HPDE6-E6E7 (cell line): ENCODE measurements around the gene PCDH7.

Source experiments
- DNase-seq: peaks from one replicate; pipeline ENCODE4 v3.0.0; 2011; ENCODE audit warnings: missing footprints; ENCODE audit errors: extremely low spot score

PCDH7 gene, protein sequence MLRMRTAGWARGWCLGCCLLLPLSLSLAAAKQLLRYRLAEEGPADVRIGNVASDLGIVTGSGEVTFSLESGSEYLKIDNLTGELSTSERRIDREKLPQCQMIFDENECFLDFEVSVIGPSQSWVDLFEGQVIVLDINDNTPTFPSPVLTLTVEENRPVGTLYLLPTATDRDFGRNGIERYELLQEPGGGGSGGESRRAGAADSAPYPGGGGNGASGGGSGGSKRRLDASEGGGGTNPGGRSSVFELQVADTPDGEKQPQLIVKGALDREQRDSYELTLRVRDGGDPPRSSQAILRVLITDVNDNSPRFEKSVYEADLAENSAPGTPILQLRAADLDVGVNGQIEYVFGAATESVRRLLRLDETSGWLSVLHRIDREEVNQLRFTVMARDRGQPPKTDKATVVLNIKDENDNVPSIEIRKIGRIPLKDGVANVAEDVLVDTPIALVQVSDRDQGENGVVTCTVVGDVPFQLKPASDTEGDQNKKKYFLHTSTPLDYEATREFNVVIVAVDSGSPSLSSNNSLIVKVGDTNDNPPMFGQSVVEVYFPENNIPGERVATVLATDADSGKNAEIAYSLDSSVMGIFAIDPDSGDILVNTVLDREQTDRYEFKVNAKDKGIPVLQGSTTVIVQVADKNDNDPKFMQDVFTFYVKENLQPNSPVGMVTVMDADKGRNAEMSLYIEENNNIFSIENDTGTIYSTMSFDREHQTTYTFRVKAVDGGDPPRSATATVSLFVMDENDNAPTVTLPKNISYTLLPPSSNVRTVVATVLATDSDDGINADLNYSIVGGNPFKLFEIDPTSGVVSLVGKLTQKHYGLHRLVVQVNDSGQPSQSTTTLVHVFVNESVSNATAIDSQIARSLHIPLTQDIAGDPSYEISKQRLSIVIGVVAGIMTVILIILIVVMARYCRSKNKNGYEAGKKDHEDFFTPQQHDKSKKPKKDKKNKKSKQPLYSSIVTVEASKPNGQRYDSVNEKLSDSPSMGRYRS (N-terminal part only)

DNA sequence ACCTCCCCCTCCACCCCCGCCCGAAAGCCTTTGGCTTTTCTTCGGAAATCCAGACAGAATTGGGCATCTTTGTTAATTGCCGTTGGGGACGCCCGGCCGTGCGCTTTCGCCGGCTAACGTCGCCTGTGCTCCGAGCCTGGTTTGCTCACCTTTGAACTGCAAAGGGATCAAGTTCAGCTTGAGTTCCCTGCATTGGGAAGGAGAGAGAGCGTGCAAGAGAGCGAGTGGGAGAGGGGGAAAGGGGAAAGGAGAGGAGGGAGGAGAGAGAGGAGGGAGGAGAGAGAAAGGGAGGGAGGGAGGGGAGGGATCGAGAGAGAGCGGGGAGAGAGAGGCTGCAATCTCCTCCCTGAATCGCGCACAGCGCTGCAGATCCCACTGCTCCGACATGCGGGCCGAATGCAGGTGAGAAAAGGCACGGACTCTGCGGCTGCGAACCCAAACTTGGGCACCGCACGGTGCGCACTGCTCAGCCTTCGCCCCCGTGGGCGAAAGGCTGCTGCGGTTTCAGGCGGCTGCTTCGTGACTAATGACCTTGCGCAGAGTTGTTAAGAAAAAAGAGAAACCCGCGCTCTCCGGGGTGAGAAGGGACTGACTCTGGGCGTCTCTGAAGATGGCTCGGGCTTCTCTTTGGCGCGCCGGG, at the start of gene PCDH7:
PCDH7 (plus strand) TSS at position 349 of the 640 bp plus-strand sequence. CDS start 1,054 bp downstream, outside the sequence.
- peak; percentile 16 for DNase-seq

DNA sequence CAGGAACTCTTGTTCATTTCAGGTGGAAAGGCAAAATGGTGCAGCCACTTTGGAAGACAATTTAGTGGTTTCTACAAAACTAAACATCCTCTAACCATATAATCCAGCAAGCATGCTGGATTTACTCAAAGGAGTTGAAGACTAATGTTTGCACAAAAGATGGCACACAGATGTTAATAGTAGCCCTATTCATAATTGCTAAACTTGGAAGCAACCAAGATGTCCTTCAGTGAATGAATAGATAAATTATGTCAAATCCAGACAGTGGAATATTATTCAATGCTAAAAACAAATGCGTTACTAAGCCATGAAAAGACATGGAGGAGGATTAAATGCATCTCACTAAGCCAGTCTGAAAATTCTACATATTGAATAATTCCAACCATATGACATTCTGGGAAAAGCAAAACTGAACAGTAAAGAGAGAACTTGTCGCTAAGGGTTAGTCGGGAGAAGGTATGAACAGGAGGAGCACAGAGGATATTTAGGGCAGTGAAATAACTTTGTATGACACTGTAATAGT, 48.2 kb upstream of the PCDH7 start:
- no peak for DNase-seq

DNA sequence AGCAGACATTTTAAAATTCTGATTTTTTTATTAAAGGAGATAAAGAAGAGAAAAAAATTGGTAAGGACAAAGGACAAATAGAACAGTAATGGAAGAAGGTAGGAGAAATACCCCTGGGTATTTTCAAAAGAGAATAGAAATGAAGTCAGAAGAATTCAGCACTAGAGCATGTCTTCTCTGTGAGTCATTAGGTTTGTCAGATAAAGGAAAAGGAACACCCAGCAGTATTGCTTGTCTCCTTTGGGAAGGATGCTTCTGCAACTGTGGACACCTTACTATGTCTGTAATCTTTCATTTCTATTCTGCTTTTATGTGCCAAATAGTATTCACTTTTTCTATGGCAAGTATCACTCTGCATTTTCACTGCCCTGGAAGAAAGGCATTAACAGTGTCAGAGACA, 24.0 kb upstream of the PCDH7 start:
- no peak for DNase-seq

DNA sequence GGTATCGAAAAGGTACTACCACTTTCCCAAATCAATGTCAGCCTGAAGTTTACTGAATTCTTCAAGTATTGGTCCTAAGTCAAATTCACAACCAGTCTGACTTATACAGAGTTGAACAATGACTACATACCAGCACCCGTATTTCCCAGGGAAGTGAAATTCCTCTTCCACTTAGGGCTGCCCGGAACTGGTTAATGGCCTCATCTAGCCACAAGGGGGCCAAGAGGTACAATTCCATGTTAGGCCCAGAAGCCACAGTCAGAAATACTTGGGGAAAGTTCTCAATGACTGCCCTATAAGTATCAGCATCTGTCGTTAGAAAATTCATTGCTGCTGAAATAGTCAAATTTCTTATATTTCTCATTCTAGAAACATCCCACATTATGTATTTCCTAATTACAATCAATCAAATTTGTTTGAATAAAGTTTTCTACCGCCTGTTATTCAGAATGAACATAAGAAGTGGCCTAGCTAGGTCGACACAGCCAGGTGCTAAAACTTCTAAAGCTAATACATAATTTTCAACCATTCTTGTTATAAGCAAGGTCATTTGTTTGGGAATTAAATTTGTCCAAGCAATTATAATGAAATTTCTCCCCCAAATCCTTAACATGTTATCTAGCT, 5.6 kb upstream of the PCDH7 start:
- DNase-seq = peak; percentile 36

DNA sequence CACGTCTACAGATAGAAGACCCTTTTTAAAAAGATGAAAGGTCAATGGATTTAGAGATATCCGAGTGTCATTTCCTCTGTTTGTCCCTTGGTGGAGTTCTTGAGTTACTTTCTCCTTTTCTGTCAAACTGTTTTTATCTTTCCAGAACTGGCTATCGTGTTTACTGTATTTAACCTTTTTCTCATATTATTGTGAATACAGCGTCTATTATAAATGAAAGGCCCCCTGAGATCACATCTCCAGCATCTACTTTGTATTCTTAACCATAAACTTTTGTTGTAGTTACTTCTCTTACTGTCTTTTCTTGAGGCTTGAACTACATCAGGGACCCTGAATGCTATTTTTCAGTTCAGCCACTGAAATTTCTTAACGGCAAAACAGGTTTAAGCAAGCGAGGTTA, 4.0 kb upstream of the PCDH7 start:
- DNase-seq = no peak

DNA sequence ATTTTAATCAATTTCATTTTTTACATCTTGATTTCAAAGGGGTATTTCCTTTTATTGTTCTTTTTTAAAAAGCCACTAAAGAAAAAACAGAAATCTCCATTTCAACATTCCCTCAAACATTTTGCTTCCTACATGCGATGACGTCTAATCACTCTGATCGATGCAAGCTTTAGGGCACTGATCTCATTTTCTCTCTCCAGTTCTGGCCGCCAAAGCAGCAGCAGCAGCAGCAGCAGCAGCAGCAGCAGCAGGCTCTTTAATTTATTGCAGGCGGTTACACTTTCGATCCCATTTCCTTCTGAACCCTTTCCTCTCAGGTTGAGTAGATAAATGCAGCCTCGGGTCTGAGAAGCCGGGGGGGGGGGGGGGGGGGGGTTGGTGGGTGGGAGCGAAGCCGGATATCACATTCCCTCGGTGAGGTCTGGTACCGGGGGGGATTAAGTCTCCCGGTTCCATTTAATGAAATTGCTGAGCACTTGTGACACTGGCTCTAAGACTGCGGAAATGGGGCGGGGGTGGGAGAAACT, 3.4 kb upstream of the PCDH7 start:
- DNase-seq = no peak

DNA sequence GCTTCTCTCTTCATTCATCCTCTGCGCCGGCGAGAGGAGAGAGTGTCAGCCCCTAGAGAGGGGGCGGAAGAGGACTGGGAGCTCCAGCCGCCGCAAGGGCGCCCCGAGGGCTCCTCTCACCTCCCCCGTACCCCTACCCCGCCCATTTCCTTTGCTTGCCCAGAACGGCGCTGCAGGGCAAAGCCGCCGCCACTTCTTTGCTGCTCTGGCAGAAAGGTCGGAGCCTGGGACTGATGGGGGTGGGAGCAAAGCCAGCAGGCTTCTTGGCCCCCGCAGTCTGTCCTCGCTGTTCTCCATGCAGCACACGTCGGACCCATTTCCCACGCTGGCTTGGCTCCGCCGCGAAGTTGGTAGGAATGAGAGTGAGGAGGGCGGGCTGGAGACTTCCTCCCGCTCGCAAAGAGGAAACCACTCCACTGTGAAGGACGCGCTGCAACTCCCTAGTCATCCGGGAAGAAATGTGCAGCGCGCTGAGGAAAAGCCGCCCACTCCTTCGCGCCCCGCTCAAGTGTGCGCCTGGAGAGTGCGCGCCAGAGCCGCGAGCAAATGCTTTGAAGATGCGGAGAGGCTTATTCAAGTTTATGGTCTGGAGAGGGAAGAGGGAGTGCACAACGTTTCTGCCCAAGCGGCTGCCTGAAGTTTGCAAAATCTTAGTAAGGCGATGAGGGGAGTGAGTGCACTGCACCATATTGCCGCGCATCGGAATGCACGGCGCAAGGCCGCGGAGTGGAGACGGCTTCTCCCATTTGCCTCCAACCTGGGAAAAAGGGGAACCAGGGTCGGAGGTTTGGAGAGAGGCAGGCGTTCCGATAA, 2.8 kb upstream of the PCDH7 start:
- no peak for DNase-seq

DNA sequence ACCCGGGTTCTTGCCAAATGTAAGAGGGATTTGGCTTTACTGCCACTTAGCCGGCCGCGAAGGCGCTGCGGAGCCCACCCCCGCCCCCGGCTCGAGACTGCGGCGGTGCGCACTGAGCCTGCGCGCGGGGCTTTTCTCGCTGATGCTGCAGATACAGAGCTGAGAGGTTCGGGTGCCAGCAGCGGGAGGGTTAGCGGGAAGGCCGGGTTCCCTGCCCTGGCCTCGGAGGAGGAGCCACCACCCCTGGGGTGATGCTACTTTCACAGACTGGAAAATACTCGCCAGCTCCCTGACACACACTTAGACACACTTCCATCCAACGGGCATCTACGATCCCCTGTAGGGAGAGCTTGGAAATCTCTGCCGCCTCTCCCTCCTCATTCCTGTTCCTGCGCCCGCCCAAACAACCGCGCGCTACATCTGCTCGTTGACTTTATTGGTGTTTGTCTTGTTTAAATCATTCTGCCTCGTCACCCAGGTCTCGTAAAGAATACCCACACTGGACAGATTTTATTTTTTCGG, 2.1 kb upstream of the PCDH7 start:
- DNase-seq = peak; percentile 16

DNA sequence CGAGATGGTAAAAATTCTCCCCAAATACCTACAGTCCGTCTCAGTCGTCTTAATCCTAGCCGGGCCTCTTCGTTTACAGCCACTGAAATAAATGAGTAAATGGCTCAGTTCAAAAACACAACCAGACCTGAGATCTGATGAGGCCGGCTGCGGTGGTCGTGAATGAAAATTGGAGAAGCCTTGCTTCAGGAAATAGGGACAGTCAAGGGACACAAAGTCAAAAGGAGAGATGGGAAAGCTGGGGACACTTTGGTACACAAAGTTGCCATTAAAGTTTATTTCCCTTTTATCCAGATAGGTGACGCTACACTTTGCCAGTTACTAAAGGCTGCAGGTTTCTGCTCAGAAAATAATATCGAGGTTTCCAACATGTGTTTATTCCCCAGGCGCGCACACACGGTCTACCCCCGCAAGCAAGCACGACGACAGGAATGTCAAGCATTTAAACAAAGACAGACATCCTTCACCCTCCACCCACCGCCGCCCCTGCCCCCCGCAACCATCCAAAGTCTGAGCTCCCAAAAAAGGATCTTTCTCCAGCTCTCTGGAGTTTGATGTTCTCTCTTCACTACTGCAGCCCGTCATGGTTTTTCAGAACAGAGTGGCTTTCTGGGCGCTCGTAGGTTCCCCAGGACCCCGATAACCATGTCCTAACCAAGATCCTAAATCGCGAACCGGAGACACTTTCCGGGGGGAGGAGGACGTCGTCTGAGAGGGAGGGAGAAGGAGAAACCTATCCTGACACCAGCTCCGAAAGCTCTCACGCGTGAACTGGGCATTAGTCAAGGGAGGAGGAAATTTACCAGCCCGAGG, 1.3 kb upstream of the PCDH7 start:
- DNase-seq = no peak

DNA sequence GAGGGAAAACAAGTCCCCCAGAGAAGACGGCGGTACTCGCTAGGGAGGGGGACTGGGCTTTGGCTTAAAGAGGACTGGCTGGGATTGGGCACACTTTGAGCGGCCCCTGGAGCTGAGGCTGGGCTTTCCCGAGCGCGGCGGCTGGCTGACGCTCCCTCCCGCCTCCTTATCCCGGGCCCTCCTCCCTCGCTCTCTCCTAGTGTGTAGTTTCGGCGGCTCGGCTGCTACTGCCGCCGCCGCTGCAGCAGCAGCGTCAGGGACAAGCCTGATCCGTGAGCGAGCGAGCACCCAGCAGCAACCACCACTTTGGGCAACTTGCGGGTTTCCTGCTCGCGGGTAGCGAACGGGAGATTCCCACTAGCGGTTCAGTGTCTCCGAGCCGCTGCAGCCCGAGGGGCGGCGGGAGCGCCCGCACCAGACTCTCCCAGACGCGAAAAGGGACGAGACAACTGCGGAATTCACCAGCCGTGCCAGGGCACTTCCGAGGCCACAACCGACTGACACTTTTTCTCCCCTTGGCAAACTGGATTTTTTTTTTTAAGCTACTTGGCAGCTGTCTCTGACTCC, 632 bp upstream of the PCDH7 start:
- DNase-seq = peak; percentile 38

DNA sequence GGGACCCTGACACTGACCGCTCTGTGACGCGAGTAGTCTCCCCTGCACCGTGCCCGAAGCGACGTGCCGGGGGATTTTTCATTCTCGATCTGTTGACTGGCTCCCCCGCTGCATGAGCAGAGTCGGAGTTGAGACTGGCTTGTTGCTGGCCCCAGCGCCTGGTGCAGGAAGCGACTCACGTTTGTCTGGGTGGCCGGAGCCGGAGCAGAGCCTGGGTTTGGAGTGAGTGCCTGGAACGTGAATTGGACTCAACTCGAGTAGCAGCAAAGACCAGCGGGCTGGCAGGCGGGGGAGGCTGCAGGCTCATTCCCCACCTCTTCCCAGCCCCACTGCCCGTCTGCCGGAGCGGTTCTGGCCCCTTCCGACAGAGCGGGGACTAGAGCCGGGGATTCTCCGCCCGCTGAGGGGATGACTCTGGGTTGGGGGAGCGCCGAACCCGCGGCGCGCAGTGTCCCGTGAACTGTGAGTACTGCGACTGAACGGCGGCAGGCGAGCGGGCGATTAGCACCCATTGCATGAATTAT, 554 bp downstream of the PCDH7 start:
- peak; percentile 20 for DNase-seq

DNA sequence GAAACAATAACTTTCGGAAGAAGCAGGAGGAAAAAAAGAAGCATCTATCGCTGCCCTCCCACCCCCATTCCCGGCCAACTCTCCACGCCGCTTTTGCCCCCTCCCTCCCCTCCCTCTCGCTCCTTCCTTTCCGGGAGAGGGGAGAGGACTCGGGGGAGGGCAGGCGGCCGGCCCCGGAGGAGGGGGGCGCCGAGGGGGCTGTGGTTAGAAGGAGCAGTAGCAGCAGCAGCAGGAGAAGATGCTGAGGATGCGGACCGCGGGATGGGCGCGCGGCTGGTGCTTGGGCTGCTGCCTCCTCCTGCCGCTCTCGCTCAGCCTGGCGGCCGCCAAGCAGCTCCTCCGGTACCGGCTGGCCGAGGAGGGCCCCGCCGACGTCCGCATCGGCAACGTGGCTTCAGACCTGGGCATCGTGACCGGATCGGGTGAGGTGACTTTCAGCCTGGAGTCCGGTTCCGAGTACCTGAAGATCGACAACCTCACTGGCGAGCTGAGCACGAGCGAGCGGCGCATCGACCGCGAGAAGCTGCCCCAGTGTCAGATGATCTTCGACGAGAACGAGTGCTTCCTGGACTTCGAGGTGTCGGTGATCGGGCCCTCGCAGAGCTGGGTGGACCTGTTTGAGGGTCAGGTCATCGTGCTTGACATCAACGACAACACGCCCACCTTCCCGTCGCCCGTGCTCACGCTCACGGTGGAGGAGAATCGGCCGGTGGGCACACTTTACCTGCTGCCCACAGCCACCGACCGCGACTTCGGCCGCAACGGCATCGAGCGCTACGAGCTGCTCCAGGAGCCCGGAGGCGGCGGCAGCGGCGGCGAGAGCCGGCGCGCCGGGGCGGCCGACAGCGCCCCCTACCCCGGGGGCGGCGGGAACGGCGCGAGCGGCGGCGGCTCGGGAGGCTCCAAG, 1.3 kb downstream of the PCDH7 start:
- no peak for DNase-seq

DNA sequence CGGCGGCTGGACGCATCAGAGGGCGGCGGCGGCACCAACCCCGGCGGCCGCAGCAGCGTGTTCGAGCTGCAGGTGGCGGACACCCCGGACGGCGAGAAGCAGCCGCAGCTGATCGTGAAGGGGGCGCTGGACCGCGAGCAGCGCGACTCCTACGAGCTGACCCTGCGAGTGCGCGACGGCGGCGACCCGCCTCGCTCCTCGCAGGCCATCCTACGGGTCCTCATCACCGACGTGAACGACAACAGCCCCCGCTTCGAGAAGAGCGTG, 1.9 kb downstream of the PCDH7 start:
- DNase-seq = no peak

DNA sequence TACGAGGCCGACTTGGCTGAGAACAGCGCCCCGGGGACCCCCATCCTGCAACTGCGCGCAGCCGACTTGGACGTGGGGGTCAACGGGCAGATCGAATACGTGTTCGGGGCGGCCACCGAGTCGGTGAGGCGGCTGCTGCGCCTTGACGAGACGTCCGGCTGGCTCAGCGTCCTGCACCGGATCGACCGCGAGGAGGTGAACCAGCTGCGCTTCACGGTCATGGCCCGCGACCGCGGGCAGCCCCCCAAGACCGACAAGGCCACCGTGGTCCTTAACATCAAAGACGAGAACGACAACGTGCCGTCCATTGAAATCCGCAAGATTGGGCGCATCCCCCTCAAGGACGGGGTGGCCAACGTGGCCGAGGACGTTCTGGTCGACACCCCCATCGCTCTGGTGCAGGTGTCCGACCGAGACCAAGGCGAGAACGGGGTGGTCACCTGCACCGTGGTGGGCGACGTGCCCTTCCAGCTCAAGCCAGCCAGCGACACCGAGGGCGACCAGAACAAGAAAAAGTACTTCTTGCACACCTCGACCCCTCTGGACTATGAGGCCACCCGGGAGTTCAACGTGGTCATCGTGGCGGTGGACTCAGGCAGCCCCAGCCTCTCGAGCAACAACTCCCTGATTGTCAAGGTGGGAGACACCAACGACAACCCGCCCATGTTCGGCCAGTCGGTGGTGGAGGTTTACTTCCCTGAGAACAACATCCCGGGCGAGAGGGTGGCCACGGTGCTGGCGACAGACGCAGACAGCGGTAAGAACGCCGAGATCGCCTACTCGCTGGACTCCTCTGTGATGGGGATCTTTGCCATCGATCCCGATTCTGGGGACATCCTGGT, 2.4 kb downstream of the PCDH7 start:
- no peak for DNase-seq

DNA sequence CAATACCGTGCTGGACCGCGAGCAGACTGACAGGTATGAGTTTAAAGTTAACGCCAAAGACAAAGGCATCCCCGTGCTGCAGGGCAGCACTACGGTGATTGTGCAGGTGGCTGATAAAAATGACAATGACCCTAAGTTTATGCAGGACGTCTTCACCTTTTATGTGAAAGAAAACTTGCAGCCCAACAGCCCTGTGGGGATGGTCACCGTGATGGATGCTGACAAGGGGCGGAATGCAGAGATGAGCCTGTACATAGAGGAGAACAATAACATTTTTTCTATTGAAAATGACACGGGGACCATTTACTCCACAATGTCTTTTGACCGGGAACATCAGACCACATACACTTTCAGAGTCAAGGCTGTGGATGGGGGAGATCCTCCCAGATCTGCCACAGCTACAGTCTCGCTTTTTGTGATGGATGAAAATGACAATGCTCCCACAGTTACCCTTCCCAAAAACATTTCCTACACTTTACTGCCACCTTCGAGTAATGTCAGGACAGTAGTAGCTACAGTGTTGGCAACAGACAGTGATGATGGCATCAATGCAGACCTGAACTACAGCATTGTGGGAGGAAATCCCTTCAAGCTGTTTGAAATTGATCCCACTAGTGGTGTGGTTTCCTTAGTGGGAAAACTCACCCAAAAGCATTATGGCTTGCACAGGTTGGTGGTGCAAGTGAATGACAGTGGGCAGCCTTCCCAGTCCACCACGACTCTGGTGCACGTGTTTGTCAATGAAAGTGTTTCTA, 3.2 kb downstream of the PCDH7 start:
- no peak for DNase-seq

DNA sequence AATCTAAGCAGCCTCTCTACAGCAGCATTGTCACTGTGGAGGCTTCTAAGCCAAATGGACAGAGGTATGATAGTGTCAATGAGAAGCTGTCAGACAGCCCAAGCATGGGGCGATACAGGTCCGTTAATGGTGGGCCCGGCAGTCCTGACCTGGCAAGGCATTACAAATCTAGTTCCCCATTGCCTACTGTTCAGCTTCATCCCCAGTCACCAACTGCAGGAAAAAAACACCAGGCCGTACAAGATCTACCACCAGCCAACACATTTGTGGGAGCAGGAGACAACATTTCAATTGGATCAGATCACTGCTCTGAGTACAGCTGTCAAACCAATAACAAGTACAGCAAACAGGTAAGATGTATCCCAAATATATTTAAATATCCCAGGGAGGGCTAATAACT, 4.1 kb downstream of the PCDH7 start:
- DNase-seq = no peak
